Germinal center (tissue), 1 donor: ENCODE data around the gene ZBTB34.
"Not testable (repeated sequence)": the region's sequence is repeated elsewhere in the genome, so short reads cannot be mapped to it uniquely, and the experiment has no call there.

ENCODE experiments used
- DNase-seq: peaks from one replicate; pipeline ENCODE4 v3.0.0; 2012; ENCODE audit warnings: mixed read lengths, low spot score

The ZBTB34 gene, protein sequence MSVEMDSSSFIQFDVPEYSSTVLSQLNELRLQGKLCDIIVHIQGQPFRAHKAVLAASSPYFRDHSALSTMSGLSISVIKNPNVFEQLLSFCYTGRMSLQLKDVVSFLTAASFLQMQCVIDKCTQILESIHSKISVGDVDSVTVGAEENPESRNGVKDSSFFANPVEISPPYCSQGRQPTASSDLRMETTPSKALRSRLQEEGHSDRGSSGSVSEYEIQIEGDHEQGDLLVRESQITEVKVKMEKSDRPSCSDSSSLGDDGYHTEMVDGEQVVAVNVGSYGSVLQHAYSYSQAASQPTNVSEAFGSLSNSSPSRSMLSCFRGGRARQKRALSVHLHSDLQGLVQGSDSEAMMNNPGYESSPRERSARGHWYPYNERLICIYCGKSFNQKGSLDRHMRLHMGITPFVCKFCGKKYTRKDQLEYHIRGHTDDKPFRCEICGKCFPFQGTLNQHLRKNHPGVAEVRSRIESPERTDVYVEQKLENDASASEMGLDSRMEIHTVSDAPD

DNA sequence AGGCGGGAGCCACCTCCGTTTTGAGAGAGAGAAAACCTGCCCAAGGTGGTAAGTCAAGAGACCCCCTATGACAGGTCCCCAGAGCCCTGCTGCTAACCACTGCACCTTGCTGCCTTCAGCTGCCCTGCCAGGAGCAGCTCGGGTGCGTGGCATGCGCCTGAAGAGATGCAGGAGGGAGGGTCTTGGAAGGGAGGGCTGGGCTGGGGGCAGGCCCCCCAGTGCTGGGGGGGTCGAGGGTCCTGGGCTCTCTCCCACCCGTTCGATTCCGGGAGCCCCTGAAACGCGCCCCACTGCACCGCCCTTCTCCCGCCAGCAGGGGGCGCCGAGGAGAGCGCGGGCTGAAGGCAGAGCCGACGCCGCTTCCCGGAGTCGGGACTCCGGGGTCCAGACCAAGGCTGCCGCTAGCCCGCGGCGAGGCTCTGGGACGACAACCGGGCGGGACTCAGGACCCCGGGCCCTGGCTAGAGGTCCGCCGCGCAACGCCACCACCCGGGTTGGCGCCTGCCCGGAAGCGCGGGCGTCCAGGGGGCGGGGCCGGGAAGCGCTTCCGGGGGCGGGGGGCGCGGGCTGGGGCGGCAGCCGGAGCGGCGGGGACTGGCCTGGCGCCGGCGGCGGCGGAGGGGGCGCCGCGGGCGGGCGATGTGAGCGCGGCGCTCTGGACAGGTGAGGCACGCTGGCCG lies at the start of gene ZBTB34:
ZBTB34 (plus strand) TSS at position 563 of the 680 bp plus-strand sequence. CDS start 18,761 bp downstream, outside the sequence.
- peak; percentile 66 for DNase-seq

DNA sequence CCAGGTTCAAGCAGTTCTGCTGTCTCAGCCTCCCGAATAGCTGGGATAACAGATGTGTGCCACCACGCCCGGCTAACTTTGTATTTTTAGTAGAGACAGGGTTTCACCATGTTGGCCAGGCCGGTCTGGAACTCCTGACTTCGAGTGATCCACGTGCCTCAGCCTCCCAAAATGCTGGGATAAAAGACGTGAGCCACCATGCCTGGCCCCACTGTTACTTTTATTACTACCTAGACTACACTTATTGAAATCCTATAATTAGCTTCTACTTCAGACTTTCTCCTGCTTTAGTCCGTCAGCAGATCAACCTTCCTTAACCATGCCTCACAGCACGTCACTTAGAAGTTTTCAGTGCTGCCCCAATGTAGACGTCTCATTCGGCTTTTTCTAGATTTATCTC lies 47.4 kb upstream of the ZBTB34 start:
- DNase-seq: no peak

DNA sequence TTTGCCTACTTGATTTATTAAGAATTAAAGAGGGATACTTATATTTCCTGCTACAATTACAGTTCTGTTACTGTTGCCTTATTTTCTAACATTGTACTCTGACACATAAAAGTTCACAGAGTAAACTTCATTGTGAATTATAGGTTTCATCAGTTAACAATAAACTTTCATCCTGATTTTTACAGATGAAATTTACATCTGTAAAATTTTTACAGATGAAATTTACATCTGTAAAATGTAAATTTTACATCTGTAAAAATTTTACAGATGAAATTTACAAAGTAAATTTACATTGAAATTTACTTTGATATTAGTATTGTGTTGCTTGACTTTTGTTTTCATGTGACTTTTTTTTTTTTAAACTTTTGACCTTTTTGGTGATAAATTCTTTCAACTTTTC lies 46.3 kb upstream of the ZBTB34 start:
- no peak for DNase-seq

DNA sequence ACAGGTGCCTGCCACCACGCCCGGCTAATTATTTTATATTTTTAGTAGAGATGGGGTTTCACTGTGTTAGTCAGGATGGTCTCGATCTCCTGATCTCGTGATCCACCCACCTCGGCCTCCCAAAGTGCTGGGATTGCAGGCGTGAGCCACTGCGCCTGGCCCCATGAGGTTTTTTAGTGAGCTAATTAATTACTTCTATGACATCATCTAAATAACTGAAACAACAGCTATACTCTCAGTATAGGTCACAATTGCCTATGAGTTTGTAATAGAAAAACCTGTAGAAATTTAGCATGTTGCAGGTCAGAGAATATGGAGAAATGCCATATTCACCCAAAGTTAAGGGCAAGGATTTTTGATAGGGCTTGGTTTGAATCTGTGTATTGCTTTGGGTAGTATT lies 42.8 kb upstream of the ZBTB34 start:
- not testable (repeated sequence) for DNase-seq

DNA sequence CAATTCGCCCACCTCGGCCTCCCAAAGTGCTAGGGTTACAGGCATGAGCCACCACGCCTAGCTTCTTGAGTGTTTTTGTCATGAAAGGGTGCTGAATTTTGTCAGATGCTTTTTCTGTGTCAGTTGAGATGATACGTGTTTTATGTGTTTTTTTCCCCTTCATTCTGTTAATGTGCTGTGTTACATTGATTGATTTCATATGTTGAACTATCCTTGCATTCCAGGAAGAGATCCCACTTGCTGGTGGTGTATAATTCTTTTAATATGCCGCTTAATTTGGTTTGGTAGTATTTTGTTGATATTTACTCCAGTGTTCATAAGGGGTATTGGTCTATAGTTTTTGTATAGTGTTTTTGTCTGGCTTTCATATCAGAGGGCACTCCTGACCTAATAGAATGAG lies 42.0 kb upstream of the ZBTB34 start:
- no peak for DNase-seq

DNA sequence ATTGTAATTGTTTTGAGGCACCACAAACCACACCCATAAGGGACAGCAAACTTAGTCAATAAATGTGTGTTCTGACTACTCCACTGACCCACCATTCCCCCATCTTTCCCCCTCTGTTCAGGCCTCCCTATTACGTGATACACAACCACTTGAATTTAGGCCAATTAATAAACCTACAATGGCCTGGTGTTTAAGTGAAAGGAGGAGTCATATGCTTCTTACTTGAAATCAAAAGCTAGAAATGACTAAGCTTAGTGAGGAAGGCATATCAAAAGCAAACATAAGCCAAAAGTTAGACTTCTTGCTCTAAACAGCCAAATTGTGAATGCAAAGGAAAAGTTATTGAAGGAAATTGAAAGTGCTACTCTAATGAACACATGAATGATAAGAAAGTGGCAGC lies 41.0 kb upstream of the ZBTB34 start:
- no peak for DNase-seq

DNA sequence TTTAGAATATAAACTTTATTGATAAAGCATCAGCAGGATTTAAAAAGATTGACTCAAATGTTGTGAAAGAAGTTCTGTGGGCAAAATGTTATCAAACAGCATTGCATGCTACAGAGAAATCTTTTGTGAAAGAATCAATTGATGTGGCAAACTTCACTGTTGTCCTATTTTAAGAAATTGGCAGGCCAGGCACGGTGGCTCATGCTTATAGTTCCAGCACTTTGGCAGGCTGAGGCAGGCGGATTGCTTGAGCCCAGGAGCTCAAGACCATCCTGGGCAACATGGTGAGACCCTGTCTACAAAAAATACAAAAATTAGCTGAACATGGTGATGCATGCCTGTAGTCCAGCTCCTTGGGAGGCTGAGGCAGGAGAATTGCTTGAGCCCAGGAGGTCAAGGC lies 38.2 kb upstream of the ZBTB34 start:
- no peak for DNase-seq

DNA sequence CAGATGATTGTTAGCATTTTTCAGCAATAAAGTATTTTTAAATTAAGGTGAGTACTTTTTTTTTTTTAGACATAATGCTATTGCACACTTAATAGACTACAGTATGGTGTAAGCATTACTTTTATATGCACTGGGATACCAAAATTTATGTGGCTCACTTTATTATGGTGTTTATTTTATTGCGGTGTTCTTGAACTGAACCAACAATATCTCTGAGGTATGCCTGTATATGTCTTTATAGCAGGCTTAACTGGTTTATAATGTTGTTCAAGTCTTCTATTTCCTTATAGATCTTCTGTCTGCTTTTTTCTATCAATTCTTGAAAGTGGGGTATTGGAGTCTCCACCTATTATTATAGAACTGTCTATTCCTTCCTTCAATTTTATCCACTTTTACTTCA lies 37.6 kb upstream of the ZBTB34 start:
- no peak for DNase-seq

DNA sequence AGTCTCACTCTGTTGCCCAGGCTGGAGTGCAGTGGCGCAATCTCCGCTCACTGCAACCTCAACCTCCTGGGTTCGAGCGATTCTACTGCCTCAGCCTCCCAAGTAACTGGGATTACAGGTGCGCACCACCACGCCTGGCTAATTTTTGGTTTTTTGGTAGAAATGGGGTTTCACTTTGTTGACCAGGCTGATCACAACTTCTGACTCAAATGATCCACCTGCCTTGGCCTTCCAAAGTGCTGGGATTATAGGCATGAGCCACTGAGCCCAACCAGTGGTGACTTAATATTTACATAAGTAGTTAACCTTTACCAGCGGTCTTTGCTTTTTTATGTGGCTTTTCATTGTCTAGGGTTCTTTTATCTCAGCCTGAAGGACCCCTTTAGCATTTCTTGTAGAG lies 36.4 kb upstream of the ZBTB34 start:
- DNase-seq: not testable (repeated sequence)

DNA sequence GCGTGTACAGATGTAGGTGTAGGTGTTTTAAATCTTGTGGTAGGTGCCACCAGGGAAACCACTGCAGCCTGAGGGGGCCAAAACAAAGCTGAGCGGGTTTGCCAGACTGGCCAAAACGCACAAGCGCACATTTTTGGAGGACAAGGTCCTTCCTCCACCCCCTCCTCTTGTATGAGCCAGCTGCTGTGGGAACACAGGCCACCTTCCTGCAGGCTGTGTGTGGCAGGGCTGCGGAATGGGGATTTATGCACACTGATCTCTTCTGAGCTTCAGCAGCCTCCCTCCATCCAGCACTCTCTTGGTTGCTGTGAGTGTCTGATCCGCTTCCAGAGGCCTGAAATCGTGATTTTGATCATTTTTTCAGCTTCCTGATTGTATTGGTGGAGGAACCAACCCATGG lies 33.2 kb upstream of the ZBTB34 start:
- no peak for DNase-seq

DNA sequence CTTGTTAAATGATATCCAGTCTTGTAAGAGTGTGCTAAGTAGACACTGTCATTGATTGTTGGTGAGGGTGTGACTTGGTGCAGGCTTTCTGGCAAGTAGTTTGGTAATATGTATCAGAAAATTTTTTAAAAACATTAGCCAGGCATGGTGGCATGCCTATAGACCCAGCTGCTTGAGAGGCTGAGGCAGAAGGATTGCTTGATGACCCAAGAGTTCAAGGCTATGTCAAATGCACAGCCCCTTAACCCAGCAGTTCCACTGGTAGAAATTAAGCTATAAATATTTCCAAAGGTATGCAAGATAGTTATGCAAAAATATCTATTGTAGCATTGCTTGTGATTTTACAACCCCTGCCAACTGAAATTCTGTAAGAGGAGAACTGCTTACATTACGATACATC lies 31.4 kb upstream of the ZBTB34 start:
- DNase-seq: no peak

DNA sequence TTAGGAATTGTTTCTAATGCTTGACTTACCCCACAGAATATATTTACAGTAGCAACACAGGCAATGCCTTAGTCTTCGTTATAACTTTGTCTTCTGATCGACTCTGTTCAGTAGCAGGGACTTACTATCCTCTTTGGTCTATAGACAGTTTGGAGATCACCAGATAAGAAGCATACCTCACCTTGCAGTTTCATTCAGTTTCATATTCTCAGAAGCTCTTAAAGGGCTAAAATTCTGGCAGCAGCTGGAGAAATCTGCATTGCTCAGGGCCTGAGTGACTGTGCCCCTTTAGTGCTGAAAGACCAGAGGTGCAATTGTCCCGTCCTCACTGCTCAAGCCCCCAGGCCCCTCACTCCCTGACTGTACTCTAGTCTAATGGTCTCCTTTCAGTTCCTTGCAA lies 29.6 kb upstream of the ZBTB34 start:
- no peak for DNase-seq

DNA sequence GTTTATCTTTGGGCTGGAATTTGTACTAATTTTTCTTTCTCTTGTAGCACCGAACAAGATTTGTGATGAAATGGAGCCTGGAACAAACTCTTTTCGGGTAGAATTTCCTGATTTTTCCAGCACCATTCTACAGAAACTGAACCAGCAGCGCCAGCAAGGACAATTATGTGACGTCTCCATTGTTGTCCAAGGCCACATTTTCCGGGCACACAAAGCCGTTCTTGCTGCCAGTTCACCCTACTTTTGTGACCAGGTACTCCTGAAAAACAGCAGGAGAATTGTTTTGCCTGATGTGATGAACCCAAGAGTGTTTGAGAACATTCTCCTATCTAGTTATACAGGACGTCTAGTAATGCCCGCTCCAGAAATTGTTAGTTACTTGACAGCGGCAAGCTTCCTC lies 28.0 kb upstream of the ZBTB34 start:
- no peak for DNase-seq

DNA sequence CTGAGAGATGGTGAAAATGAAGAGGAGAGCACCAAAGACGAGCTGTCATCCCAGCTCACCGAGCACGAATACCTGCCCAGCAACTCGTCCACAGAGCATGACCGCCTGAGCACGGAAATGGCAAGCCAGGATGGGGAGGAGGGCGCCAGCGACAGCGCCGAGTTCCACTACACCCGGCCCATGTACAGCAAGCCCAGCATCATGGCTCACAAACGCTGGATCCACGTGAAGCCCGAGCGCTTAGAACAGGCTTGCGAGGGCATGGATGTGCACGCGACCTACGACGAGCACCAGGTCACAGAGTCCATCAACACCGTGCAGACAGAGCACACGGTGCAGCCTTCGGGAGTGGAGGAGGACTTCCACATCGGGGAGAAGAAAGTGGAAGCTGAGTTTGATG lies 27.4 kb upstream of the ZBTB34 start:
- DNase-seq: no peak

DNA sequence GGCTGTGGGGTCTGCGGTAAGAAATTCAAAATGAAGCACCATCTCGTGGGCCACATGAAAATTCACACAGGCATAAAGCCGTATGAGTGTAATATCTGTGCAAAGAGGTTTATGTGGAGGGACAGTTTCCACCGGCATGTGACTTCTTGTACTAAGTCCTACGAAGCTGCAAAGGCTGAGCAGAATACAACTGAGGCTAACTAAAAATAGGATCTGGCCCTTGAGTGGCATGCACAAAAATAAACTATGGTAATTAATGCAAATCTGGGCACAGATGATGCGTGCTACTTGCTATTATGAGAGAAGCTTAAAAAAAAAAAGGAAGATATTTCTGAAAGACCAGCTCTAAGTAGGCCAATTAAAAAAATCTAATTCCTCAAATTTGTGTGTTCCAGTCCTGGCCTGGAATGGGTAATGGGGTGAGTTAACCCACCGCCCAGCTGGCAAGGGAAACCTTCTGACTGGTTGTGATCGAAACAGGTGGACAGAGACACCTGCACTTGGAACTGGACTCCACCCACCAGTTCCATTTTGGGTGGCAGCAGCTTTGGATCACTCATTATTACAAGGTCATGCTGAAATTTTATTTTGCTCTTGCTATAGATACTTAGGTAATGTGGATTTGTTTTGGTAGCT lies 26.6 kb upstream of the ZBTB34 start:
- DNase-seq: peak; percentile 48

DNA sequence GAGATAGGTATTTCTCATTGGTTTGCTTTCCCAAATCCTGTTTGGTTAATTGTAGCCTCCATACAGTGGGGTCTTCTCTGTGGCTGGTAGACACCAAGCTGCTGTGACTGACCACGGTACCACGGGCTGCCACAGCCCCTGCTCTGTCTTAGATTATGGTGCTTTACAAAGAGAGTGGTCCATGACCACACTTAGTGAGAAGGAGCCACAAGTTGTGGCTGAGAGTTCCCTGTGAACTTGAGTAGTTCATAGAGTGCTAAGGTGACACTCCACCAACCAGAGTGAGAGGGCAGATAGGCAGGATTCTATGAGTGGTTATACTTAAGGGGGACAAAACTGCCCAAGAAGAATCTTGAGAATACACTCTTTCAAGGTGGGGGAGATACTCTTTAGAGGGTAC lies 25.8 kb upstream of the ZBTB34 start:
- DNase-seq: no peak

DNA sequence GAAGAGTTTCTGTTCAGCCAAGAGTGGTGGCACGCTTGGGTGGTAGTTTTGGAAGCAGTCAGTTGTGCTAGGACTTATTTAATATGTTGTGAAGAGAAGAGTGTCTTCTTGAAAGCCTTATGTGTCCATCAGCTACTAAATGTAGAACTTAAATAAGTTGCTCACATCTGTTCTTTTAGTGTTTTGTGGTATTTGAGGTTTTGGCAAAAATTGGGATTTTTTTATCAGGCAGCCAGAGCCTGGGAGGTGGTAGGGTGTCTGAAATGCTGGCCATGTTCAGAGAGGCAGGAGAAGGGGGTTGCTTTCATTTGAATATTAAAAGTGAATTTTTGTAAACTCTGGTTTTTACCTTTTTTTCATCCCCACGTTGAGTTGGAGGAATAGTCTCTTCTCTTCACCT lies 24.2 kb upstream of the ZBTB34 start:
- DNase-seq: no peak

DNA sequence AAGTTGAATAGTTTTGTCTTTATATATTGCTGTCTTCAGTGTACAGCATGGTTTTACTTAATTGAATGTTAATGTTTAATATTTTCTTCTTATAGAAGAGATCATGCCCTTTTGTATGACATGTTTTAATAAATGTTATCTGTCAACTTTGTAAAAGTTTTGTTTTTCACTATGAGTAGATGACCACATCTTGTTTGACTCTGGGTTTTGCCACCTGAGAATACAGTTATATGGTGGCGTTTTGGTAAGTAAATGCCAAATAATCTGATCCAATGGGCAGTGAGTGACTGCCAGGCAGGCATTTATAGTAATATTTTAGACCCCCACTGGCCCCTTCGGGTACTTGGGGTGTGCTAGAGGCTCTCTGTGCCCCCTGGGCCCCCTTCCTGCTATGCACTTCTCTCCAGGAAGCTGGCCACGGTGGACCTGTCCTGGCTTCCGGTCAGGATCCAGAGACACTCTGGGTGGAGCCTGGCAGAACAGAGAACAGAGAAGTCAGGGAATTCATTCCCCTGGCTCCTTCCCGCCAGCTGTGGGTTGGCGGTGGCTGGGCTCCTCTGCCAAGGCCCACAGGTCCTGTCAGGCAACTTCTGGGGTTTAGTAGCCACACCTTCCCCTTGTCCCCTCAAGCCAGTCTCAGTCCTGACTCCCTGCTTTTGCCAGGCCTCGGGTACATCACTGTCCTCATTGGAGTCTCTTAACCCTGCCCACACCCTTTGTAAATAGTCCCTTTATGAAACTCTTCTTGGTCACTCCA lies 22.2 kb upstream of the ZBTB34 start:
- no peak for DNase-seq

DNA sequence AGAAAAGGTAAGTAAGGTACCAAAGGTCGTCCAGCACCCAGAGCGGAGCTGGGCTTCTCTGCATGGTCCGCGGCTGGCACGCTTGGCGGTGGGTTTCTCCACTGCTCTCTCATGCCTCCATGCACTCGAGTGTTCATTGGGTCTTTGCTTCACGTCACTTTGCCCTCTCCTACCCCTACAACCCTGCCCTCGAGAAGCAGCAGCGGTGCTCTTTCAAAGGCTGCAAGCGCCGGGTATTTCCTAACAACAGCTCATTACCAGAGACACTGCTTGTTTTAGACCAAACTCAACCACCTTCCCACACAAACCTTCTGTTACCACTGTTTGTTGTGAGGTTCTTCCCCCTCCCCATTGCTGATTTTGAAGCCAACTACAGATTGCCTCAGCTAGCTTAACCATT lies 21.5 kb upstream of the ZBTB34 start:
- no peak for DNase-seq

DNA sequence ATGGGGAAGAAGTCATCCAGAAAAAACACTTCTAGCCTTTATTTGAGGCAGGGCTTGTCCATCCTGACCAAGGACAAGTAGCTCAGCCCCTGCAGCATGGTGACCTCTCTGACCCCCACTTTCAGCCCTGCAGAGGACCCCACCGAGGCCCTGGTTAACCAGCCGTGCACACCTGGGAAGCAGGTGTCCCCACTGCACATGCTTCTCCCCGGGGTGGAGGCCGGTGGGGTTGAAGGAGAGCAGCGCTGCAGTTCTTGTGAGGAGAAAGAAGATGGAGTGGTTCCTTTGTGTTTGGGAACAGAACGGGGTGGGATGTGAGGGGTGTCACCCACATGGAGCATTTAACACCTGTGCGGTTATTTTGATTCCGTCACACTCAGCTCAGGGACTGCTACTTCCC lies 21.1 kb upstream of the ZBTB34 start:
- DNase-seq: no peak

DNA sequence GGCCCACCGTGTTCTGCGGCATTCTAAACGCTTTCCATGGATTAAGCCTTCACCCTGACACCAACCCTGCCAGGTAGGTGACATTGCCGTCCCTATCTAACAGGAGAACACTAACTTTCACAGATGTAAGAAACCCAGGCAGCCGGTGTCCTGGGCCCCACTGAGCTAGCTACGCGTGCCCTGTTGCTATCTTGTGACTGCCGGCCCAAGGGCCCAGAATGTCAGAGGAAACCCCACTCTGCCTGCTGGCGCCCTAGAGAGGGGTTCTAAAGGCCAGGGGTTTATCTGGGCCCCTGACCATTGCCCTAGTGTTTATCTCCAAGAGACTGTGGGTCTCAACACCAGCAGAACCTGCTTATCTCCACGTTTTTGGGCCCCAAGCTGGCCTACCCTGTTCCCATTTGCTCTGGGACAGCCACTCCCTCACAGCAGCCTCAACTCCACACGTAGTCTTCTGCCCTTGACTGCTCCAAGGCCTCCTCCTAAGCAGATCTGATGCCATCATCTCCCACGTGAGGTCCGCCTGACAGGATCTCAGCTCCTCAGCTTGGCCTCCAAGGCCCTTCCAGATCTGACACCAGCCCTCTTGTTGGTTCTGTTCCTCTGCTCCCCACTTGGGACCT lies 18.1 kb upstream of the ZBTB34 start:
- DNase-seq: no peak
